Suppressor macrophage treated with lipopolysaccharide for 4 hours (primary cell): ENCODE results near the gene SMIM13.

ENCODE experiments used
- DNase-seq: peaks from one replicate; pipeline ENCODE4 v3.0.0-alpha.2; 2020

SMIM13 gene

GRCh38 chr6:11161031-11161956, 67.7 kb downstream of the SMIM13 start:
- DNase-seq, result no peak

GRCh38 chr6:11162262-11162661, 68.6 kb downstream of the SMIM13 start:
- DNase-seq, result no peak

GRCh38 chr6:11163932-11164331, 70.3 kb downstream of the SMIM13 start:
- DNase-seq, result no peak

- no peak for DNase-seq
Observed at GRCh38 chr6:11164717-11165646, 71.3 kb downstream of the SMIM13 start.

GRCh38 chr6:11166948-11167347, 73.3 kb downstream of the SMIM13 start:
- DNase-seq, result no peak

- no peak for DNase-seq
Observed at GRCh38 chr6:11168091-11168635, 74.5 kb downstream of the SMIM13 start.

- DNase-seq, result no peak
Observed at GRCh38 chr6:11171952-11172351, 78.3 kb downstream of the SMIM13 start.

- peak; percentile 71 for DNase-seq
Observed at GRCh38 chr6:11172501-11173327, 79.1 kb downstream of the SMIM13 start.

- peak; percentile 42 for DNase-seq
Observed at GRCh38 chr6:11174242-11174611, 80.6 kb downstream of the SMIM13 start.

GRCh38 chr6:11177271-11177670, 83.6 kb downstream of the SMIM13 start:
- DNase-seq, result no peak

- DNase-seq, result no peak
Observed at GRCh38 chr6:11179088-11179418, 85.4 kb downstream of the SMIM13 start.

- DNase-seq, result no peak
Observed at GRCh38 chr6:11179419-11180202, 86.0 kb downstream of the SMIM13 start.

- no peak for DNase-seq
Observed at GRCh38 chr6:11181478-11182136, 88.0 kb downstream of the SMIM13 start.

GRCh38 chr6:11183761-11184362, 90.2 kb downstream of the SMIM13 start:
- DNase-seq, result no peak

GRCh38 chr6:11185204-11185842, 91.7 kb downstream of the SMIM13 start:
- DNase-seq, result no peak

- no peak for DNase-seq
Observed at GRCh38 chr6:11187301-11187700, 93.7 kb downstream of the SMIM13 start.
